Globus pallidus (tissue), 1 donor: ENCODE results near the gene OTOF.

ENCODE experiments used
- DNase-seq: peaks from one replicate; pipeline ENCODE4 v3.0.0-alpha.2; 2015; ENCODE audit warnings: low spot score

OTOF gene

GRCh38 chr2:26465981-26466471 lies 11.9 kb downstream of the OTOF start:
- DNase-seq: no peak

DNA sequence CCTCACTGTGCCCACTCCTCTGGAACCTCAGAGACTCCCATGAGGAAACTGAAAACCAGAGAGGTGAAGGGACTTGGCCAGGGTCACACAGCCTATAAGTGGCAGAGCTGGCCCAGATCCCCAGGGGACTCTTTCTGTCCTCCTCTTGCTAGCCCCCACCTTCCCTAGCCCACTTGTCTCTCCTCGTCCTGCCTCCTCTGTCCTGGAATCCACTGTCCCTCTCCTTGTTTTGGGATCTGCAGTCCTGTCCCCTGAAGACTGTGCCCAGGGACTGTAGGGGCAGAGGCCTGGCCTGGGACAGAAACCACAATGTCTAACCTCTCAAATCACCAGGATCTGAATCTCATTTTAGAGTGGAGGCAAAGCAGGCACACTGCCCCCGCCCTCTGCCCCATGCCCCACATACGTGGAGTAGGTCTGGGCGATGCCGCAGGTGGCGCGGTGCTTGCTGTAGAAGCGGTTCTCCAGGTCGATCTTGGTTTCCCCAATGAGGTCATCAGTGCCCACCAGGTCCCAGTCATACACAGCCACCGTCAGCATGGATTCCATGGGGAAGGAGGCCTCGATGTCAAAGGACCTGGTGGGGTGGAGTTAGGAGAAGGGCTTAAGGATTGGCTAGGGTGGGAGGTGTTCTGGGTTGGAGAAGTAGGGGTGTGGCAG lies 12.5 kb downstream of the OTOF start:
- no peak for DNase-seq

- no peak for DNase-seq
These were observed 13.3 kb downstream of the OTOF start for GRCh38 chr2:26464390-26465265.

DNA sequence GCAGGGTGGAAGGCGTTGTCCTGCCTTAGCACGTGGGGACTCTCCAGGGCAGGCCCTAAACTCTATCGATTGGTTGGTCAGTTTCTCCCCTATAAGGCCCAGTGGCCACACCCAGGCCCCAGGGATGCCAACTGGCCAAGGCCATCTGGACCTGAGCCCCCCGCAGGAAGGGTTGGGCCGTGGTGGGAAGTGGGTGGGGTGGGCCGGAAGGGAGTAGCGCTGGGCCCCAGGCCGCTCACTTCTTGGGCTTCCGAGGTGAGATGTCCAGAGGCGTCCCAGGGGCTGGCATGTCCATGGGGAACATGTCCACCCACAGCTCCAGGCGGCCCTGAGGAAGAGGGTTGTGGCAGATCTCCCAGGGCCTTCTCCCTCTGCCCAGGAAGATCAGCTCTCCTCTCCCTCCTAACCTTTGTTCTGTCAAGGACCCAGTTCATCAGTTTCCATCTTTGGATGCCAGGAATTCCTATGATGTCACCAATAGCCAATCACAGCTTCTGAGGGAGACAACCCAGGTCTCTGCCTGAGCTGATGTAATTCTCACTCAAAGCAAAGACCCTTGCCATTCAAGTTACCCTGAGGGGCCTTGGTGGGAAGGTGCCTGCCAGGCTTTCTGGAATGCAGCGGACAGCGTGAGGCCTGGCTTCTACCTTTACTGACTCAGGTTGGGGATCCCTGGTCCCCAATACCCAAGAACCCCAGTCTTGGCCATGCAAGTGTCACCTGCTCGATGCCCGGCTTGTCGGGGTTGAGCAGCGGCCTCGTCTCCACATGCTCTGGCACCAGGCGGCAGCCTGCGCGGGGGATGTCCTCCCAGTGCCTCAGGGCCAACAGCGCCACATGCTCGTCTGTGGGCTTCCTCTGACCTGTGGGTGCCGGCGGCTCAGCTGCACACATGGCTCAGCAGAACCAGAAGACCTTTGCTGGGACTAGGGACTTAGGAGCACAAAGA lies 14.4 kb downstream of the OTOF start:
- no peak for DNase-seq

DNA sequence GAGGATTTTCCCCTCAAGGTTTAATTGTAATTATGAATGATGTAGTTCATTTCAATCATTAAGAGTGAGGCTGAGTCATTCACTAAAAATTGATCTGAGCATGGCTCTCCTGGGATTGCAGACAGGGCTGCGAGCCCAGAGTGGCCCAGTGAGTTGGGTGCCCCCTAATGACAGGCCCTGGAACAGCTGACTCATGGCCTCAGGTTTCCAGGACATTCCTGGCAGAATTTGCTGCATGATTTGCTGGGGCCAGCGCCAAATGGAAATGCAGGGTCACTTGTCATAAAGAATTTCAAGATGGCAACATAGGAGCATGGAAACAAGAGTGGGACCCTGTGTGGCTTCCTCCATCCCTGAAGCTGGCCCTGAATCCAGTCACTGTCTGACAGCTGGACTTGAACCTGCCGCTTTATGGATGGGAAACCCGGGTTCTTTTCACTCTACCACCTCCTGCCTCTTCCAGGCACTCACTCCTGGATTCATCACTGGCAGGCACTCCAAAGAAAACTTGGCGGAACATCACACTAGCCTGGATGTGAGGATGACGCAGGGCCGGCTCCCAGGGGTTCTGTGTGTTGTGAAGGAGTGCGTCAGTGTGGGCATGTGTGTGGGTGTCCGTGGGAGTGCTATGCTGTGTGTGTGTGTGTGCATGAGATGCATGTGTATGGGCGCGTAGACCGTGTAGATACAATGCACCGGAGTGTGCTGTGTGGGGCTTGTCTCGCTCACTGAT lies 15.2 kb downstream of the OTOF start:
- peak; percentile 3 for DNase-seq

DNA sequence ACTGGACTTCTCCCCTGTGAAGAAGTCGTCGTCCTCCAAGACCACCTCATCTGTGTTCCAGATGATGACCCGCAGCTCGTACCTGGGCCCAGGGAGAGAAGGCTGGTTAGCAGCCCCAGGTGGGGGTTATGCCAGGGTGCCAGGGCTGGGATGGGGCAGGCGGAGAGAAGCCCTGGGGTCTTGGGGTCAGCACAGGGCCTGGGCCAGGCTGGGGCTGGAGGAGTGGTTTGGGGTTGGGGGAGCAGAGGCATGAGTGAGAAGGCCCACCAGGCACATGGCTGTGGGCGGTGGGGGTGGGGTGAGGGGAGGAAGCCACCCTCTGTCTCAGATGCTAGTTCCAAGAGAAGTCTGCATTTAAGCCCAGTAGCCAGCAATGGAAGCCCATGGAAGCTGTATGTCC lies 15.8 kb downstream of the OTOF start:
- no peak for DNase-seq

DNA sequence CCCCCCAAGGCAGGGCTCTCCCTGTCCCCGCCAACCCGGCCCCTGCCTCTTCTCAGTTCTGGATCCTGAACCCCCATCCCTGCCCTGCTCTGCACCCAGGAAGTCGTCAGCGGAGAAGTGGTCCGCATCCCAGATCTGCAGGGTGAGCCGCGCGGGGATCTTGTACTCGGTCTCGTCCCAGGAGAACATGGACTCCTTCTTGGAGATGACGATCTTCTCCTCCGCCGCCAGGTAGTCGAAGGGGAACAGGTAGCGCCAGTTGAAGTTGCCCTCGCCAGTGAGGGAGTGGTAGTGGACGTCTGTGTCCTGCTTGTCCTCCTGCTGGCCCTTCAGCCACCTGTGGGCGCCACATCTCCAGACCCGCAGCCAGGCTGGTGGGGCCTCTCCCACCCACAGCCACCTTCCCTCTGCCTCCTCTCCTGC lies 16.3 kb downstream of the OTOF start:
- DNase-seq: no peak

DNA sequence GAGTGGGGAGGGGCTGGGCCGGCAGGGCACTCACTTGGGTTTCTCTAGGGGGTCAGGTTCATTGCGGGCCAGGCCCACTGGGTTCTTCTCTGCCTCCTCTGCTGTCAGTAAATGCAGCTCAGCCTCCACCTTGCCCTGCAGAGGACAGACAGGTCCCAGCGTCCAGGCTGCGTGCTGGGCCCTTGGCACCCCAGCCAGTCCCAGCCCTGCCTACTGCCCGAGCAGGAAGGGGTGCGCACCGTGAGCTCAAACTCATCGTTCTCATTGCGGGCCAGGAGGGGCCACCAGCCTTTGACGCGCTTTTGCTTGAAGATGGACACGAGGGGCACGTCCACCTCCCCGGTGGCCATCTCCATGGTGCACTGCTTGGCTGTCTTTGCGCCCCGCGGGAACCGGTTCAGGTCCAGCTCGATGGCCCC lies 17.3 kb downstream of the OTOF start:
- DNase-seq: no peak

DNA sequence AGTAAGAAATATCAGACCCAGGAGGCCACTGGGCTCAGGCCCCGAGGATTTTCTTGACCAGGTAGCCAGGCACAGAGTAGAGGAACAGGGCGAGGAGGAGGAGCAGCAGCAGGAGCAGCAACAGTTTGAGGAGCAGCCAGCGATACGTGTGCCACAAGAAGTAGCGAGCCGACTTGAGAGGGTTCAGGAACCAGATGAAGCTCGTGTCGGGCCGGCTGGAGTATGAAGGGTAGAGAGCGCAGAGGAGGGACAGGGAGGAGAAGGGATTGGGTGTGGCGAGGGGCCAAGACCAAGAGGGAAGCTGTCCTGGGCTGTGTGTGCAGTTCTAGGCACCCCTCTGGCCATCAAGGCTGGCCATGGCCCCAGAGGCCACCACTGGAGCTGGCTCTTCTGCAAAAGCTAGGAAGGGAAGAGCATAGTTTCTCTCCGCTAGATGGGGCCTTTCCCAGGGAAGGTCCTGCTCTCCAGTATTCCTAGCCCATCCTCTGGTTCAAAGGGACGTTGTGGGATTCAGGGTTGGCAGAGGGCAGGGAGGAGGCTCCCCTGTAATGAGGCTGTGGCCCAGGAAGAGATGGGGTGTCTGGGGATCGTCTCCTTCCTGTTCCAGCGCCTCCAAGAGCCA lies 17.8 kb downstream of the OTOF start:
- no peak for DNase-seq

- DNase-seq: no peak
These were observed 19.4 kb downstream of the OTOF start for GRCh38 chr2:26458365-26459042.

DNA sequence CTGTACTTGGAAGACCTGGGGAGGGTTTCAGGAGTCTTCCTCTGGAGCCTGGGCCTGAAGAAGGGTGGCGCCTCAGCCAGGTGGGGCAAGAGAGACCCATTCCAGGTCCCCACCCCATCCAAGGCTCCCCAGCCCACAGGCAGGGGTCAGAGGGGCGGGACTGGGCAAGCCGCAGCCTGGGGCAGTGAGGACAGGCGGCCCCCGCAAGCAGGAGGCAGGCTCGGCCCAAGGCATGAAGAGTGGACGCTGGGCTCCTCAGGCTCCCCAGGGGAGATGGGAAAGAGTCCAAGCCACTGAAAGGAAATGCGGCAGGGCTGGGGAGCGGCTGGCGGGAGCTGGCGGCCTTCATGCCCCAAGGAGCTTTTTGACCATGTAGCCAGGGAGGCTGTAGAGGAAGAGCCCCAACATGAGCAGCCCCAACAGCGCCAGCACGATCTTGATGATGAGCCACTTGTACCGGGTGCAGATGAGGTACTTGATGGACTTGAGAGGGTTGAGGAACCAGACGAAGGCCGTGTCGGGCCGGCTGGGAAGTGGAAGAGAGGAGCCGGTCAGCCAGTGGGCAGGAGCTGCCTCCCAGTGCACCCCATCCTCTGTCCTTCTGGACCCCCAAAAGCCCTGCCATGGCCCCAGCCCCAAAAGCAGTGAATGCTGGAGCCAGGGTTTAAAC lies 20.1 kb downstream of the OTOF start:
- no peak for DNase-seq

DNA sequence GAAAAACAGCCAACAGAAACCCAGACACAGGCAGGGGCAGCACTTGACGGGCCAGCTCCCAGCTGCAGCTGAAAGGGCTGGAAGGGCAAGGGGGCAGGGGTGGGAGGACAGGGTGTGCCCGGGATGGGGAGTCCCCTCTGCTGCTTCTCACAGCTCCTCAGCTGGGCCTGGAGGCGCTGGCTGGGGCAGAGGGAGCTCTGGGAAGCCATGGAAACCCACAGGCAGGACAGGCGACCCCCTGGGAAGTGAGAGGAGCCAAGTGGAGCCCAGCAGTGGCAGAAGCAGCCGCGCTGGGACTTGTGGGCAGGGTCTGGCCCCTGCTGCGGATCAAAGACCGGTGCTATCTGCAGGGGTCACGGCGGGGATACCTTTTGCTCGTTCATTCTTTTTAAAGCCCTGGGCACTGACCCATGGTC lies 20.7 kb downstream of the OTOF start:
- DNase-seq: no peak

DNA sequence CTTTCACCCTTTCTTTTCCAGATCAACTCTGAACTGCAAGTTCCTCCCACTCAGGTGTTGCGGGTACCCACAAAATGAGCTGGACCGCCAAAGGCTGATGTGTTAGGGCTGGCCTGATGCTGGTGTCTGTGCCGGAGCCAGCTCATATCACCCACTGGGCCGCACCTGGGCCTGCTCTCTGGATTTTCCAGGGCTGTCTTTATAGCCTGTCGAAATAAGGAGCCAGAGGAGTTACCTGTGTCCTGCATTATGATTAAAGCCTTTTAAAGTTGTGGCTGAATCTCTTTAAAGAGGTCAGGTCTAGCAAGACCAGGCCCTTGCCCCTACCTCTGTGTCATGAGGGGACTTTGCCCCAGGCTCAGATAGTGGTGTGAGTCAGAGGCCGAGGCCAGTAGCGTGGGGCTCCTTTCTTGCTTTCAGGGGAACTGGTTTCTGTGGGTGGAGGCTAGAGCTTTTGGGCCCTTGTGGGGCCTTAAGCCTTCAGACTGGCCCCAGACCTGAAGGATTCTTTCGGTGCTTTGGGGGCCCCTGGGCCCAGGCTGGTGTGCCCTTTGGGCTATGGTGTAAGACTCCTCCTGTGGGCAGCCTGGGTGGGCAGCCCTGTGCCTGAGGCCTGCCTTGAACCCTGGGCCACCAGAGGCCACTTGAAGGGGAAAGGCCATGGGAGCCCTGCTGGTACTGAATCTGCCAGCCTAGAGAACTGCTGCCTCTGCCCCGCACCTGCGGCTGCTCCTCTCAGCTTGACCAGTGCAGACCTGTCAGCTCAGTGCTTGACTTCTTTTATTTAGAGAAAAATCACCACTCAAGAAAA lies 21.3 kb downstream of the OTOF start:
- DNase-seq: no peak

- DNase-seq: no peak
These were observed 22.1 kb downstream of the OTOF start for GRCh38 chr2:26455670-26456439.

GRCh38 chr2:26455037-26455669 lies 22.8 kb downstream of the OTOF start:
- no peak for DNase-seq

GRCh38 chr2:26454561-26455001 lies 23.3 kb downstream of the OTOF start:
- DNase-seq: no peak
